Measurements from ENCODE around the gene CXCL13.
"Not testable (repeated sequence)": the region's sequence is repeated elsewhere in the genome, so short reads cannot be mapped to it uniquely, and the experiment has no call there.

CXCL13 gene

GRCh38 chr4:77605210-77605902, at the start of gene CXCL13:
TSS of gene CXCL13 (plus strand) at chr4:77605820. CDS start at chr4:77605866, 46 bp downstream.
- no peak within 1 kb of the TSS for H3K4me2 ChIP-seq (ENCODE audit: insufficient read depth, low read length)
- H3K4me1 ChIP-seq (ENCODE audit: insufficient read depth, low read length): no peaks in the 10 kb centered on the region
- no peaks in the 10 kb centered on the region for H4K20me1 ChIP-seq (ENCODE audit: insufficient read depth, low read length)
- H3K79me2 ChIP-seq (ENCODE audit: insufficient read depth, low read length): no peaks in the 10 kb centered on the region
- no peak within 1 kb of the TSS for H3K4me3 ChIP-seq (ENCODE audit: low read depth in 1 of 2, low read length in 2 of 2)
- no peaks in the 10 kb centered on the region for H3K9me3 ChIP-seq (ENCODE audit: insufficient read depth, low read length, severe bottlenecking)
- no peaks in the 10 kb centered on the region for H3K36me3 ChIP-seq (ENCODE audit: insufficient read depth, low read length)
- DNase-seq (no peak), ATAC-seq (ENCODE audit: insufficient read depth, low read depth) (no peak)
- H3K27me3 ChIP-seq (ENCODE audit: insufficient read depth, low read length, poor library complexity): peaks cover 21% of the 10 kb centered on the region
- no peak within 1 kb of the TSS for H3K27ac ChIP-seq (ENCODE audit: low read length)
- H2AFZ ChIP-seq (ENCODE audit: low read depth, low read length): no peak within 1 kb of the TSS
- no peak within 1 kb of the TSS for H3K9ac ChIP-seq (ENCODE audit: low read depth, low read length)
- TF ChIP-seq EZH2 (IDR thresholded peaks at IDR 0.05; ENCODE audit: borderline replicate concordance, low read depth, low read length, severe bottlenecking): no peak
- no peak for TF ChIP-seq CTCF (IDR thresholded peaks at IDR 0.05; ENCODE audit: borderline replicate concordance, extremely low read depth, low read length, poor library complexity, severe bottlenecking)

- Histone ChIP-seq H3K27me3 (ENCODE audit: insufficient read depth, low read length, poor library complexity) (no peaks in the 10 kb centered on the region), H2AFZ (ENCODE audit: low read depth, low read length) (no peak overlapping the region), H3K9ac (ENCODE audit: low read depth, low read length) (no peak overlapping the region), H3K36me3 (ENCODE audit: insufficient read depth, low read length) (no peaks in the 10 kb centered on the region), H4K20me1 (ENCODE audit: insufficient read depth, low read length) (no peaks in the 10 kb centered on the region), H3K9me3 (ENCODE audit: insufficient read depth, low read length, severe bottlenecking) (no peaks in the 10 kb centered on the region), H3K4me1 (ENCODE audit: insufficient read depth, low read length) (no peaks in the 10 kb centered on the region), H3K79me2 (ENCODE audit: insufficient read depth, low read length) (no peaks in the 10 kb centered on the region), H3K4me3 (ENCODE audit: low read depth in 1 of 2, low read length in 2 of 2) (no peak overlapping the region), H3K4me2 (ENCODE audit: insufficient read depth, low read length) (no peak overlapping the region), H3K27ac (ENCODE audit: low read length) (no peak overlapping the region)
- no peak for ATAC-seq (ENCODE audit: insufficient read depth, low read depth)
- DNase-seq: no peak
- TF ChIP-seq CTCF (IDR thresholded peaks at IDR 0.05; ENCODE audit: borderline replicate concordance, extremely low read depth, low read length, poor library complexity, severe bottlenecking) (no peak), EZH2 (IDR thresholded peaks at IDR 0.05; ENCODE audit: borderline replicate concordance, low read depth, low read length, severe bottlenecking) (no peak)
Observed at GRCh38 chr4:77560170-77560569, 45.5 kb upstream of the CXCL13 start.

- H4K20me1 ChIP-seq (ENCODE audit: insufficient read depth, low read length); DNase-seq; H3K79me2 ChIP-seq (ENCODE audit: insufficient read depth, low read length); H2AFZ ChIP-seq (ENCODE audit: low read depth, low read length); H3K9ac ChIP-seq (ENCODE audit: low read depth, low read length); ATAC-seq (ENCODE audit: insufficient read depth, low read depth); H3K9me3 ChIP-seq (ENCODE audit: insufficient read depth, low read length, severe bottlenecking); H3K4me1 ChIP-seq (ENCODE audit: insufficient read depth, low read length); H3K27ac ChIP-seq (ENCODE audit: low read length); H3K36me3 ChIP-seq (ENCODE audit: insufficient read depth, low read length); H3K4me3 ChIP-seq (ENCODE audit: low read depth in 1 of 2, low read length in 2 of 2); H3K4me2 ChIP-seq (ENCODE audit: insufficient read depth, low read length); H3K27me3 ChIP-seq (ENCODE audit: insufficient read depth, low read length, poor library complexity): not testable (repeated sequence)
Observed at GRCh38 chr4:77561720-77562119, 43.9 kb upstream of the CXCL13 start.

DNA sequence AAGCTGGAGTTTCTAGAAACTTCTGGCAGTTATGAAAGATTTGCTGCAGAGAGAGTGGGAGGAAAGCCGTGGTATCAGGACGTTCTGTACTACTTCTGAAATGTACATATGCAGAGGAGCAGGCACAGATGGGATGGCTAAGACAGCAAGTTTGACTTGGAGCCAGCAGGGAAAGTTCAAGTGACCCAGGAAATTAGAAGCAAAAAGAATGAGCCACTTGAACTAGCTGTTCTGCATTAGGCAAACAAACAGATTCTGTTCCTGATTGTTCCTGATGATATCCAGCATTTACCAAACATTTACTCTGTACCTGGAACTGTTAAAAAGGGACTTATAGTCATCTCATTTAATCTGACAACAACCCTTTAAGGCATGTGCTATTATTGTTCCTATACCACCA, 41.4 kb upstream of the CXCL13 start:
- H3K9ac ChIP-seq (ENCODE audit: low read depth, low read length): no peak overlapping the region
- H4K20me1 ChIP-seq (ENCODE audit: insufficient read depth, low read length): no peaks in the 10 kb centered on the region
- DNase-seq (no peak), ATAC-seq (ENCODE audit: insufficient read depth, low read depth) (no peak)
- no peak overlapping the region for H2AFZ ChIP-seq (ENCODE audit: low read depth, low read length)
- H3K27ac ChIP-seq (ENCODE audit: low read length): no peak overlapping the region
- H3K27me3 ChIP-seq (ENCODE audit: insufficient read depth, low read length, poor library complexity): no peaks in the 10 kb centered on the region
- no peaks in the 10 kb centered on the region for H3K36me3 ChIP-seq (ENCODE audit: insufficient read depth, low read length)
- H3K4me3 ChIP-seq (ENCODE audit: low read depth in 1 of 2, low read length in 2 of 2): no peak overlapping the region
- TF ChIP-seq EZH2 (IDR thresholded peaks at IDR 0.05; ENCODE audit: borderline replicate concordance, low read depth, low read length, severe bottlenecking) (no peak), CTCF (IDR thresholded peaks at IDR 0.05; ENCODE audit: borderline replicate concordance, extremely low read depth, low read length, poor library complexity, severe bottlenecking) (no peak)
- no peak overlapping the region for H3K4me2 ChIP-seq (ENCODE audit: insufficient read depth, low read length)
- H3K4me1 ChIP-seq (ENCODE audit: insufficient read depth, low read length): no peaks in the 10 kb centered on the region
- no peaks in the 10 kb centered on the region for H3K79me2 ChIP-seq (ENCODE audit: insufficient read depth, low read length)
- no peaks in the 10 kb centered on the region for H3K9me3 ChIP-seq (ENCODE audit: insufficient read depth, low read length, severe bottlenecking)
